ENCODE results near the gene MTAP.
A peak's percentile ranks its signal among the peaks of the same experiment; 100 is the strongest.

MTAP gene

GRCh38 chr9:21788752-21789151 is 13.7 kb upstream of the MTAP start:
- Histone ChIP-seq H3K27ac (no peak overlapping the region), H3K79me2 (no peaks in the 10 kb centered on the region), H3K9ac (no peak overlapping the region), H3K4me2 (ENCODE audit: low read length) (peak overlapping the region; percentile 54), H3K27me3 (ENCODE audit: control insufficient read depth, insufficient read depth, low read length) (no peaks in the 10 kb centered on the region), H3K9me3 (ENCODE audit: control insufficient read depth, low read length) (no peaks in the 10 kb centered on the region), H3K4me3 (ENCODE audit: low read depth, low read length) (peak overlapping the region; percentile 20), H2AFZ (no peak overlapping the region), H3K36me3 (ENCODE audit: control insufficient read depth, insufficient read depth, low read length) (no peaks in the 10 kb centered on the region), H3K4me1 (no peaks in the 10 kb centered on the region)
- TF ChIP-seq CTCF (IDR thresholded peaks at IDR 0.05) = no peak

GRCh38 chr9:21789541-21790037 is 12.8 kb upstream of the MTAP start:
- Histone ChIP-seq H3K4me3 (ENCODE audit: low read depth, low read length) (no peak overlapping the region), H3K4me2 (ENCODE audit: low read length) (peak overlapping the region; percentile 62), H3K27me3 (ENCODE audit: control insufficient read depth, insufficient read depth, low read length) (no peaks in the 10 kb centered on the region), H3K79me2 (no peaks in the 10 kb centered on the region), H3K36me3 (ENCODE audit: control insufficient read depth, insufficient read depth, low read length) (no peaks in the 10 kb centered on the region), H2AFZ (no peak overlapping the region), H3K9me3 (ENCODE audit: control insufficient read depth, low read length) (no peaks in the 10 kb centered on the region), H3K9ac (no peak overlapping the region), H3K4me1 (no peaks in the 10 kb centered on the region), H3K27ac (no peak overlapping the region)
- TF ChIP-seq CTCF (IDR thresholded peaks at IDR 0.05) = peak; percentile 66

GRCh38 chr9:21795483-21795882 is 7.0 kb upstream of the MTAP start:
- no peaks in the 10 kb centered on the region for H3K27me3 ChIP-seq (ENCODE audit: control insufficient read depth, insufficient read depth, low read length)

GRCh38 chr9:21796768-21797167 is 5.7 kb upstream of the MTAP start:
- Histone ChIP-seq H3K9ac (no peak overlapping the region), H3K27me3 (ENCODE audit: control insufficient read depth, insufficient read depth, low read length) (no peaks in the 10 kb centered on the region), H3K79me2 (no peaks in the 10 kb centered on the region), H3K4me1 (no peaks in the 10 kb centered on the region), H3K27ac (no peak overlapping the region), H3K36me3 (ENCODE audit: control insufficient read depth, insufficient read depth, low read length) (no peaks in the 10 kb centered on the region), H2AFZ (no peak overlapping the region), H3K4me3 (ENCODE audit: low read depth, low read length) (no peak overlapping the region), H3K4me2 (ENCODE audit: low read length) (no peak overlapping the region), H3K9me3 (ENCODE audit: control insufficient read depth, low read length) (no peaks in the 10 kb centered on the region)
- no peak for TF ChIP-seq CTCF (IDR thresholded peaks at IDR 0.05)

More at GRCh38 chr9:21795483-21795882, 7.0 kb upstream of the MTAP start:
- no peaks in the 10 kb centered on the region for H3K79me2 ChIP-seq
- H3K36me3 ChIP-seq (ENCODE audit: control insufficient read depth, insufficient read depth, low read length) = no peaks in the 10 kb centered on the region
- H3K27ac ChIP-seq = no peak overlapping the region
- H2AFZ ChIP-seq = no peak overlapping the region
- no peak overlapping the region for H3K4me2 ChIP-seq (ENCODE audit: low read length)
- H3K4me1 ChIP-seq = no peaks in the 10 kb centered on the region
- TF ChIP-seq CTCF (IDR thresholded peaks at IDR 0.05) = no peak
- H3K9ac ChIP-seq = no peak overlapping the region
- no peaks in the 10 kb centered on the region for H3K9me3 ChIP-seq (ENCODE audit: control insufficient read depth, low read length)
- no peak overlapping the region for H3K4me3 ChIP-seq (ENCODE audit: low read depth, low read length)

GRCh38 chr9:21800931-21801682 is 1.3 kb upstream of the MTAP start:
- Histone ChIP-seq H3K4me2 (ENCODE audit: low read length) (no peak overlapping the region), H3K9me3 (ENCODE audit: control insufficient read depth, low read length) (no peaks in the 10 kb centered on the region), H3K9ac (no peak overlapping the region), H3K36me3 (ENCODE audit: control insufficient read depth, insufficient read depth, low read length) (no peaks in the 10 kb centered on the region), H3K4me3 (ENCODE audit: low read depth, low read length) (peak overlapping the region; percentile 88), H3K27me3 (ENCODE audit: control insufficient read depth, insufficient read depth, low read length) (no peaks in the 10 kb centered on the region), H2AFZ (peak overlapping the region; percentile 84), H3K27ac (no peak overlapping the region), H3K79me2 (no peaks in the 10 kb centered on the region), H3K4me1 (no peaks in the 10 kb centered on the region)
- no peak for TF ChIP-seq CTCF (IDR thresholded peaks at IDR 0.05)

Data from parathyroid adenoma (tissue), 2 donors.